K562 (cell line): ENCODE results near the gene HIPK1. TPM values are rescaled to one million over a fixed set of nuclear protein-coding genes. Genes with fewer than 3 reads are reported as not detected.

Experiments
- ATAC-seq: fragments of 200-7000 bp; cut with Tn5 transposase; 3 replicates; pipeline ENCODE4 v1.9.1; 2020; ENCODE audit warnings: moderate library complexity
- BruUV-seq: library from RNA; stranded (reverse); fragments of 400-500 nt; replicated peaks from 2 replicates; lab custom pipeline; 2021; lab: Mats Ljungman, UMichigan
- CTCF ChIA-PET: fragments of 300-600 bp; formaldehyde crosslinking; extraction: SDS; loops from one replicate; lab custom pipeline; 2021; ENCODE audit warnings: low intra/inter-chr PET ratio; lab: Yijun Ruan, JAX
- POLR2A ChIA-PET: fragments of 300-600, 350-650 bp; sonication (Branson Sonifier 250); formaldehyde crosslinking; extraction: SDS; loops from one replicate; lab custom pipeline; 2021; ENCODE audit warnings: antibody characterized with exemption, inconsistent platforms; lab: Yijun Ruan, JAX
- DNase-seq, 4 experiments: peaks; one replicate each; pipeline versions ENCODE4 v3.0.0 to v3.0.0-alpha.2; 2011 to 2018; ENCODE audit warnings: low spot score in 3 of 4, mixed read lengths in 3 of 4; ENCODE audit errors: extremely low read depth in 1 of 4
- FAIRE-seq: peaks from 2 replicates; lab custom pipeline; 2011; peaks lifted over from hg19 to GRCh38; lab: Jason Lieb, UNC
- H2AFZ ChIP-seq: 2 replicates; pipeline ENCODE4 v1.6.0; 2011; ENCODE audit warnings: low read depth, low read length, control low read depth, inconsistent platforms
- H3K27ac ChIP-seq: fragments of 200-600 bp; 3 replicates; pipeline ENCODE4 v1.8.0; 2011; ENCODE audit warnings: low read depth, mild to moderate bottlenecking, control low read depth, inconsistent platforms, low read length, moderate library complexity, mixed read lengths; ENCODE audit errors: extremely low read depth
- H3K27me3 ChIP-seq, 2 experiments: fragments of 300-600 bp in 1 of 2; 2 replicates in 1 of 2; 3 replicates in 1 of 2; pipeline versions ENCODE4 v1.6.0 to v1.8.0; 2011; ENCODE audit warnings: inconsistent platforms in 2 of 2, low read length in 2 of 2, mild to moderate bottlenecking in 1 of 2, mixed read lengths in 1 of 2, moderate library complexity in 1 of 2; ENCODE audit not compliant: control insufficient read depth in 2 of 2, insufficient read depth in 2 of 2
- H3K36me3 ChIP-seq: fragments of 300-600 bp; 3 replicates; pipeline ENCODE4 v1.8.0; 2011; ENCODE audit warnings: mild to moderate bottlenecking, low read length, inconsistent platforms; ENCODE audit not compliant: control insufficient read depth, insufficient read depth
- H3K4me1 ChIP-seq, 2 experiments: fragments of 200-600 bp in 1 of 2; replicated peaks in 1 of 2; 2 replicates in 1 of 2; 3 replicates in 1 of 2; pipeline versions ENCODE4 v1.5.1 to v1.8.0; 2011; ENCODE audit warnings: inconsistent platforms in 2 of 2, low read length in 2 of 2, mild to moderate bottlenecking in 1 of 2, mixed read lengths in 1 of 2, moderate library complexity in 1 of 2; ENCODE audit not compliant: control insufficient read depth in 2 of 2, insufficient read depth in 2 of 2
- H3K4me2 ChIP-seq: 2 replicates; pipeline ENCODE4 v1.6.1; 2011; ENCODE audit warnings: low read length, control low read depth, inconsistent platforms, mixed read lengths; ENCODE audit not compliant: insufficient read depth
- H3K4me3 ChIP-seq: fragments of 200-600 bp; sonication (generic), shearing (Covaris generic); 2 replicates; pipeline ENCODE4 v1.5.1; 2016; ENCODE audit warnings: control low read depth, inconsistent platforms
- H3K79me2 ChIP-seq: fragments of 200-600 bp; 3 replicates; pipeline ENCODE4 v1.8.0; 2011; ENCODE audit warnings: low read length, inconsistent platforms; ENCODE audit not compliant: control insufficient read depth, insufficient read depth
- H3K9ac ChIP-seq, 2 experiments: 2 replicates each; pipeline versions ENCODE4 v1.6.0 to v1.6.1; 2011; ENCODE audit warnings: low read depth in 2 of 2, low read length in 2 of 2, control low read depth in 1 of 2, inconsistent platforms in 1 of 2, mild to moderate bottlenecking in 1 of 2, mixed read lengths in 1 of 2; ENCODE audit not compliant: insufficient read depth in 1 of 2
- H3K9me1 ChIP-seq: one replicate; pipeline ENCODE4 v1.6.0; 2011; ENCODE audit warnings: inconsistent platforms, mild to moderate bottlenecking, low read length, moderate library complexity; ENCODE audit not compliant: control insufficient read depth, insufficient read depth
- H3K9me3 ChIP-seq: replicated peaks from 2 replicates; pipeline ENCODE4 v1.5.1; 2011; ENCODE audit warnings: low read depth, low read length, inconsistent platforms; ENCODE audit not compliant: control insufficient read depth, insufficient read depth
- H4K20me1 ChIP-seq: replicated peaks from 2 replicates; pipeline ENCODE4 v1.6.1; 2011; ENCODE audit warnings: low read length, inconsistent platforms, mixed read lengths; ENCODE audit not compliant: control insufficient read depth, insufficient read depth
- ATF3 ChIP-seq, 2 experiments: fragments of 450-650 bp in 1 of 2; sonication (generic) in 1 of 2; formaldehyde crosslinking in 1 of 2; IDR thresholded peaks in 1 of 2; conservative IDR thresholded peaks in 1 of 2; 2 replicates each; pipeline versions ENCODE4 v1.6.1 to v1.8.1; 2016 to 2023; ENCODE audit warnings: mild to moderate bottlenecking in 2 of 2, moderate library complexity in 2 of 2, inconsistent platforms in 1 of 2, missing genetic modification reagents in 1 of 2
- CBFA2T2 ChIP-seq: fragments of 450-650 bp; conservative IDR thresholded peaks from 2 replicates; pipeline ENCODE4 v1.6.1; 2017; ENCODE audit warnings: mild to moderate bottlenecking
- CBFB ChIP-seq: sonication (generic); formaldehyde crosslinking; IDR thresholded peaks from 2 replicates; pipeline ENCODE4 v1.4.0; 2020; ENCODE audit warnings: mild to moderate bottlenecking, missing genetic modification reagents
- EHMT2 ChIP-seq: fragments of 450-650 bp; IDR thresholded peaks from 2 replicates; pipeline ENCODE4 v1.6.1; 2018; ENCODE audit warnings: antibody characterized with exemption
- HDAC2 ChIP-seq: fragments of 450-650 bp; IDR thresholded peaks from 2 replicates; pipeline ENCODE4 v1.6.1; 2016; ENCODE audit warnings: mild to moderate bottlenecking
- PHF20 ChIP-seq: fragments of 450-650 bp; IDR thresholded peaks from 2 replicates; pipeline ENCODE4 v1.6.1; 2018; ENCODE audit not compliant: partially characterized antibody
- POLR2G ChIP-seq: fragments of 200-400 bp; formaldehyde crosslinking; IDR thresholded peaks from 2 replicates; pipeline ENCODE4 v1.6.1; 2017; ENCODE audit warnings: low read depth, mild to moderate bottlenecking, antibody characterized with exemption, low read length, moderate library complexity
- SFPQ ChIP-seq: fragments of 200-400 bp; formaldehyde crosslinking; IDR thresholded peaks from 2 replicates; pipeline ENCODE4 v1.6.1; 2017; ENCODE audit warnings: mild to moderate bottlenecking, low read depth, low read length, moderate library complexity
- SIRT6 ChIP-seq: IDR thresholded peaks from one replicate; pipeline ENCODE4 v1.6.1; 2012; ENCODE audit warnings: low read depth, mild to moderate bottlenecking, control low read depth, inconsistent platforms, low read length, moderate library complexity
- ZNF165 ChIP-seq: fragments of 250-450 bp; sonication (Bioruptor Pico); IDR thresholded peaks from 2 replicates; pipeline ENCODE4 v1.4.0; 2020; ENCODE audit warnings: borderline replicate concordance
- ZNF668 ChIP-seq: fragments of 250-450 bp; sonication (Bioruptor Pico); IDR thresholded peaks from 2 replicates; pipeline ENCODE4 v1.8.0; 2022; ENCODE audit warnings: mild to moderate bottlenecking, inconsistent platforms
- ZNF778 ChIP-seq: fragments of 450-650 bp; formaldehyde crosslinking; IDR thresholded peaks from 2 replicates; pipeline ENCODE4 v1.4.0; 2020; ENCODE audit warnings: mild to moderate bottlenecking, moderate library complexity
- WGBS: fragments of 100-300 bp; shearing (Covaris generic); methylation state at CpG from one replicate; pipeline ENCODE4 v1.1.6; 2016; ENCODE audit warnings: low coverage, mixed read lengths; ENCODE audit not compliant: insufficient coverage; ENCODE audit errors: missing lambda C conversion rate; 5-methylcytosine and 5-hydroxymethylcytosine counted together
- in situ Hi-C: fragments of 300-500 bp; cut with MboI; formaldehyde crosslinking; loops from 4 replicates; pipeline ENCODE4 v1.15.0; 2018; ENCODE audit warnings: inconsistent platforms, mixed read lengths
- intact Hi-C: fragments of 100-400 bp; cut with micrococcal nuclease; formaldehyde crosslinking; loops from 2 replicates; pipeline ENCODE4 v1.14.2; 2022
- polyA plus RNA-seq, 8 experiments: library from polyadenylated mRNA; depleted of rRNA in 4 of 8; stranded (reverse) in 5 of 8; unstranded in 3 of 8; fragments of >200 nt; fragmentation: Nextera tagmentation in 2 of 8; fragmentation: Illumina TruSeq in 1 of 8; extraction: Ambion mirVana in 2 of 8; extraction: Trizol in 1 of 8; gene quantifications; 2 replicates each; pipeline versions ENCODE4 v1.2.1 to v1.2.3, GENCODE V29; 2011 to 2014; ENCODE audit warnings: inconsistent platforms in 1 of 8, missing spikeins in 1 of 8
- total RNA-seq, 7 experiments: library from RNA; depleted of rRNA in 6 of 7; stranded (reverse); fragments of >200 nt in 6 of 7; fragmentation: Illumina TruSeq in 2 of 7; extraction: Trizol in 2 of 7; gene quantifications; 2 replicates each; pipeline versions ENCODE4 v1.2.1 to v1.2.3, GENCODE V29; 2011 to 2021; ENCODE audit warnings: low replicate concordance in 1 of 7
- TF ChIP-seq, protein P1 (sequence below): fragments of 450-650 bp; formaldehyde crosslinking; IDR thresholded peaks from 2 replicates; pipeline ENCODE4 v1.4.0; 2020; ENCODE audit warnings: mild to moderate bottlenecking, moderate library complexity
- TF ChIP-seq, protein P2 (sequence below): fragments of 450-650 bp; IDR thresholded peaks from 2 replicates; pipeline ENCODE4 v1.6.1; 2017; ENCODE audit warnings: mild to moderate bottlenecking, moderate library complexity

Gene HIPK1
- total and polyA plus RNA-seq, 9 of the 15 experiments (the other 6 are each of a cell fraction or from before 2014, with no cell fraction given): 10.0 to 57.9 (median 29.6) TPM

DNA sequence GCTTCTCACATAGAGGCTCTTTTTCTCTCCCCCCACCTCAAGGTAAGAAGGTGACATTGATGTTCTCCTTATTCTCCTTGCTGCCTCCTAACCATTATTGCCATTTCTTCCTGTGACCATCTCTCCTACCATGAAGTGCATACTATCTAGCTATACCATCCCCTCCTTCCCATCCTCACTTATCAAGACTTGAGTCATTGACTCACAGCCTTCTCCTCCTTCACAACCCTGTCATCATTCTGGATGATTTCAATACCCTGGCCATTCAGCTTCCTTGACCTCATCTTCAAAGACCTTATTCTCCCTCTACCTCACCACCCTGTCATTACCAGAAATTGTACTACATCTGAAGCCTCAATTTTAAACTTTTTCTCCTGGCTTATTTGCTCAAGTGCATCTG lies 10.9 kb upstream of the HIPK1 start (continued):
- no peak for TF ChIP-seq SFPQ
- TF ChIP-seq ATF3 (IDR thresholded peaks at IDR 0.05): peak; percentile 34; the same call in 1 of the 2 replicates
- TF ChIP-seq ATF3 (CRISPR knock-in tag; conservative IDR thresholded peaks at IDR 0.05): no peak
- TF ChIP-seq HDAC2: no peak
- no peak for TF ChIP-seq POLR2G

DNA sequence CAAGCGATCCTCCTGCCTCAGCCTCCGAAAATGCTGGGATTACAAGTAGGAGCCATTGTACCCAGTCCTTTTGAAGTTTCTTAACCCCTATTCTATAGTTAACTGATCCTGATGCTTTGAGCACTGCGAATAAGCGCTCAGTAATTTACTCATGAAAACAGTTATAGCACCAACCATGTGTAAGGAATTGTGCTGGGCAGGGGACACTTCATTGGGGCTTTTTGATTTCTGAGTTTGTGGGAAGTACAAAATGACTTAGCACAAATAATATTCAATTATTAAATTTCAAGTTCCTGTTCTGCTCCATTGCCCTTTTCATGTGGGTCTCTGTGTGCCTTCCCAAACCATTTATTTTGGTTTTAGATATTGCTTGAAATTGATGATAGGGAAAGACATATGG lies 6.2 kb upstream of the HIPK1 start:
- no peak for ATAC-seq
- peaks cover 0 to 12% of the 10 kb centered on the region in 2 experiments; a peak in 2 of 5 replicates for H3K4me1 ChIP-seq
- no TSS peak for BruUV-seq
- no peak for FAIRE-seq
- H3K9me3 ChIP-seq: no peaks in the 10 kb centered on the region
- no peak overlapping the region for H2AFZ ChIP-seq
- H3K9ac ChIP-seq: no peak overlapping the region
- H3K4me3 ChIP-seq: no peak overlapping the region
- H3K9me1 ChIP-seq: no peaks in the 10 kb centered on the region
- intact Hi-C loops (no loop called here), in situ Hi-C loops (no loop called here)
- no peaks in the 10 kb centered on the region for H3K36me3 ChIP-seq
- no peak for DNase-seq
- no peak overlapping the region for H3K4me2 ChIP-seq
- CTCF ChIA-PET: no interaction called here
- no peaks in the 10 kb centered on the region for H4K20me1 ChIP-seq
- WGBS: 62% methylated on average over 4 of the region's 4 CpGs
- POLR2A ChIA-PET: interaction anchor here (0.7 kb wide), 1 partner anchor 9 kb away, joined by 3 read pairs; no protein-coding TSS in a partner anchor
- H3K79me2 ChIP-seq: no peaks in the 10 kb centered on the region; the same call in 2 of the 3 replicates
- no peaks in the 10 kb centered on the region for H3K27me3 ChIP-seq
- no peak overlapping the region for H3K27ac ChIP-seq
- no peak for TF ChIP-seq CBFB (CRISPR knock-in tag)
- no peak for TF ChIP-seq ZNF778 (CRISPR knock-in tag)
- no peak for TF ChIP-seq ZNF165 (CRISPR knock-in tag)
- no peak for TF ChIP-seq EHMT2
- TF ChIP-seq ZNF668 (CRISPR knock-in tag): no peak
- TF ChIP-seq, protein P1, sequence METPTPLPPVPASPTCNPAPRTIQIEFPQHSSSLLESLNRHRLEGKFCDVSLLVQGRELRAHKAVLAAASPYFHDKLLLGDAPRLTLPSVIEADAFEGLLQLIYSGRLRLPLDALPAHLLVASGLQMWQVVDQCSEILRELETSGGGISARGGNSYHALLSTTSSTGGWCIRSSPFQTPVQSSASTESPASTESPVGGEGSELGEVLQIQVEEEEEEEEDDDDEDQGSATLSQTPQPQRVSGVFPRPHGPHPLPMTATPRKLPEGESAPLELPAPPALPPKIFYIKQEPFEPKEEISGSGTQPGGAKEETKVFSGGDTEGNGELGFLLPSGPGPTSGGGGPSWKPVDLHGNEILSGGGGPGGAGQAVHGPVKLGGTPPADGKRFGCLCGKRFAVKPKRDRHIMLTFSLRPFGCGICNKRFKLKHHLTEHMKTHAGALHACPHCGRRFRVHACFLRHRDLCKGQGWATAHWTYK (CRISPR knock-in tag): no peak
- no peak for TF ChIP-seq CBFA2T2
- TF ChIP-seq, protein P2, sequence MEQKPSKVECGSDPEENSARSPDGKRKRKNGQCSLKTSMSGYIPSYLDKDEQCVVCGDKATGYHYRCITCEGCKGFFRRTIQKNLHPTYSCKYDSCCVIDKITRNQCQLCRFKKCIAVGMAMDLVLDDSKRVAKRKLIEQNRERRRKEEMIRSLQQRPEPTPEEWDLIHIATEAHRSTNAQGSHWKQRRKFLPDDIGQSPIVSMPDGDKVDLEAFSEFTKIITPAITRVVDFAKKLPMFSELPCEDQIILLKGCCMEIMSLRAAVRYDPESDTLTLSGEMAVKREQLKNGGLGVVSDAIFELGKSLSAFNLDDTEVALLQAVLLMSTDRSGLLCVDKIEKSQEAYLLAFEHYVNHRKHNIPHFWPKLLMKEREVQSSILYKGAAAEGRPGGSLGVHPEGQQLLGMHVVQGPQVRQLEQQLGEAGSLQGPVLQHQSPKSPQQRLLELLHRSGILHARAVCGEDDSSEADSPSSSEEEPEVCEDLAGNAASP: no peak
- TF ChIP-seq PHF20: no peak
- no peak for TF ChIP-seq SIRT6
